Stimulated activated CD8-positive, alpha-beta memory T cell treated with anti-CD3 and anti-CD28 coated beads, Interleukin-12 subunit alpha, Interleukin-12 subunit beta, amount 100 ng/mL, for 1 hour (primary cell): ENCODE results near the gene LRFN5.

ENCODE experiments used
- DNase-seq: peaks from one replicate; pipeline ENCODE4 v3.0.0-alpha.2; 2020; ENCODE audit warnings: low read depth

The LRFN5 gene

GRCh38 chr14:41773536-41774279, 167.0 kb downstream of the LRFN5 start:
- DNase-seq: no peak

- no peak for DNase-seq
Measured at GRCh38 chr14:41782511-41782910, 175.8 kb downstream of the LRFN5 start.

- no peak for DNase-seq
Measured at GRCh38 chr14:41783403-41783802, 176.7 kb downstream of the LRFN5 start.

GRCh38 chr14:41785696-41786095, 179.0 kb downstream of the LRFN5 start:
- DNase-seq: no peak

- no peak for DNase-seq
Measured at GRCh38 chr14:41799817-41800216, 193.1 kb downstream of the LRFN5 start.

- no peak for DNase-seq
Measured at GRCh38 chr14:41805633-41806032, 199.0 kb downstream of the LRFN5 start.

- no peak for DNase-seq
Measured at GRCh38 chr14:41806366-41806975, 199.8 kb downstream of the LRFN5 start.

- no peak for DNase-seq
Measured at GRCh38 chr14:41810362-41810761, 203.7 kb downstream of the LRFN5 start.

GRCh38 chr14:41817626-41818025, 210.9 kb downstream of the LRFN5 start:
- DNase-seq: no peak

- DNase-seq: no peak
Measured at GRCh38 chr14:41824441-41824840, 217.8 kb downstream of the LRFN5 start.

- no peak for DNase-seq
Measured at GRCh38 chr14:41825622-41826021, 218.9 kb downstream of the LRFN5 start.

- no peak for DNase-seq
Measured at GRCh38 chr14:41830714-41831406, 224.2 kb downstream of the LRFN5 start.

GRCh38 chr14:41839661-41840060, 233.0 kb downstream of the LRFN5 start:
- no peak for DNase-seq

- no peak for DNase-seq
Measured at GRCh38 chr14:41859336-41859735, 252.7 kb downstream of the LRFN5 start.

- DNase-seq: no peak
Measured at GRCh38 chr14:41860586-41860985, 253.9 kb downstream of the LRFN5 start.

- DNase-seq: no peak
Measured at GRCh38 chr14:41865894-41866293, 259.2 kb downstream of the LRFN5 start.

GRCh38 chr14:41868396-41868795, 261.7 kb downstream of the LRFN5 start:
- no peak for DNase-seq

- no peak for DNase-seq
Measured at GRCh38 chr14:41872931-41873685, 266.4 kb downstream of the LRFN5 start.

GRCh38 chr14:41873686-41874317, 267.1 kb downstream of the LRFN5 start:
- no peak for DNase-seq

- DNase-seq: no peak
Measured at GRCh38 chr14:41875116-41875515, 268.4 kb downstream of the LRFN5 start.

- no peak for DNase-seq
Measured at GRCh38 chr14:41878321-41878720, 271.6 kb downstream of the LRFN5 start.

- DNase-seq: no peak
Measured at GRCh38 chr14:41891624-41892023, 284.9 kb downstream of the LRFN5 start.
